Body of pancreas (tissue), 4 donors: ENCODE measurements around the gene HIF3A. TPM values are rescaled to one million over a fixed set of nuclear protein-coding genes. Genes with fewer than 3 reads are reported as not detected.
"Not testable (repeated sequence)": the region's sequence is repeated elsewhere in the genome, so short reads cannot be mapped to it uniquely, and the experiment has no call there.

Experiments
- ATAC-seq: fragments of 150-250 bp; one replicate; pipeline ENCODE4 v1.9.1; 2016
- DNase-seq, 4 donors: peaks; one replicate each; pipeline ENCODE4 v3.0.0-alpha.2; 2019
- H3K27ac ChIP-seq, 4 donors: fragments of 200-600 bp; sonication (generic); 1 replicate in 3 of 4; 2 replicates in 1 of 4; pipeline versions ENCODE4 v1.5.1 to v1.6.1; 2016 to 2019; ENCODE audit warnings: mild to moderate bottlenecking in 1 of 4, mixed read lengths in 1 of 4, moderate library complexity in 1 of 4
- H3K27me3 ChIP-seq, 2 donors: fragments of 200-600 bp; sonication (generic); one replicate each; pipeline ENCODE4 v1.6.0; 2016; ENCODE audit warnings: mild to moderate bottlenecking in 1 of 2
- H3K36me3 ChIP-seq, 2 donors: fragments of 200-600 bp; sonication (generic); replicated peaks in 1 of 2; 2 replicates each; pipeline ENCODE4 v1.5.1; 2016; ENCODE audit warnings: low read depth in 2 of 2; ENCODE audit not compliant: insufficient read depth in 1 of 2
- H3K4me1 ChIP-seq: fragments of 200-600 bp; sonication (generic); one replicate; pipeline ENCODE4 v1.6.0; 2016
- H3K4me3 ChIP-seq, 2 donors: fragments of 200-600 bp; sonication (generic); 1 replicate in 1 of 2; 2 replicates in 1 of 2; pipeline ENCODE4 v1.5.1; 2016 to 2019
- H3K9me3 ChIP-seq, 3 donors: fragments of 200-600 bp; sonication (generic); 1 replicate in 2 of 3; 2 replicates in 1 of 3; pipeline ENCODE4 v1.5.1; 2016
- POLR2A ChIP-seq, 3 donors: fragments of 450-650 bp; IDR thresholded peaks; one replicate each; pipeline ENCODE4 v1.6.1; 2016; ENCODE audit warnings: antibody characterized with exemption in 3 of 3, mild to moderate bottlenecking in 2 of 3
- WGBS, 2 donors: methylation state at CpG; one replicate each; pipeline ENCODE4 v1.1.5; 2017; 5-methylcytosine and 5-hydroxymethylcytosine counted together
- intact Hi-C: fragments of 100-400 bp; cut with DNase I; formaldehyde crosslinking; loops from one replicate; pipeline ENCODE4 v1.15.1; 2023
- total RNA-seq, 2 donors: library from RNA; depleted of rRNA; stranded (reverse); fragments of >200 nt; gene quantifications; one replicate each; pipeline ENCODE4 v1.1.0, GENCODE V29; 2016
- TF ChIP-seq, protein P1 (sequence below), 7 experiments: fragments of 450-650 bp in 4 of 7; fragments of 200-600 bp in 3 of 7; sonication (generic) in 3 of 7; IDR thresholded peaks; one replicate each; pipeline ENCODE4 v1.5.1; 2016 to 2019; ENCODE audit warnings: antibody characterized with exemption in 7 of 7

HIF3A gene
- total RNA-seq, 2 donors from 2014 or later, result 24.4 to 63.3 TPM

DNA sequence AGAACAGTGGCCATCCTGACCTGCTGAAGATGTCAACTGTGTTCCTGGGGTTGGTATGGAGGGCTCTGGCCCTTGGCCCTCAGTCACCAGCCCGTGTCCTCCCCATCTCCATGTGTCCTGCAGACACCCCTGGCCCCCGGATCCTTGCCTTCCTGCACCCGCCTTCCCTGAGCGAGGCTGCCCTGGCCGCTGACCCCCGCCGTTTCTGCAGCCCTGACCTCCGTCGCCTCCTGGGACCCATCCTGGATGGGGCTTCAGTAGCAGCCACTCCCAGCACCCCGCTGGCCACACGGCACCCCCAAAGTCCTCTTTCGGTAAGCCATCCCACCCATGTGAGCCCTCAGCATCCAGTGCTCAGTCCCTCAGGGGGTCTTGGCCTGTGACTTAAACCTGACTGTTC, 24.8 kb downstream of the HIF3A start:
- H3K4me3 ChIP-seq, result no peak overlapping the region
- H3K9me3 ChIP-seq, result no peaks in the 10 kb centered on the region
- ATAC-seq (no peak), DNase-seq (no peak)
- no peaks in the 10 kb centered on the region for H3K36me3 ChIP-seq
- no peak for TF ChIP-seq POLR2A (IDR thresholded peaks at IDR 0.05)
- TF ChIP-seq, protein P1, sequence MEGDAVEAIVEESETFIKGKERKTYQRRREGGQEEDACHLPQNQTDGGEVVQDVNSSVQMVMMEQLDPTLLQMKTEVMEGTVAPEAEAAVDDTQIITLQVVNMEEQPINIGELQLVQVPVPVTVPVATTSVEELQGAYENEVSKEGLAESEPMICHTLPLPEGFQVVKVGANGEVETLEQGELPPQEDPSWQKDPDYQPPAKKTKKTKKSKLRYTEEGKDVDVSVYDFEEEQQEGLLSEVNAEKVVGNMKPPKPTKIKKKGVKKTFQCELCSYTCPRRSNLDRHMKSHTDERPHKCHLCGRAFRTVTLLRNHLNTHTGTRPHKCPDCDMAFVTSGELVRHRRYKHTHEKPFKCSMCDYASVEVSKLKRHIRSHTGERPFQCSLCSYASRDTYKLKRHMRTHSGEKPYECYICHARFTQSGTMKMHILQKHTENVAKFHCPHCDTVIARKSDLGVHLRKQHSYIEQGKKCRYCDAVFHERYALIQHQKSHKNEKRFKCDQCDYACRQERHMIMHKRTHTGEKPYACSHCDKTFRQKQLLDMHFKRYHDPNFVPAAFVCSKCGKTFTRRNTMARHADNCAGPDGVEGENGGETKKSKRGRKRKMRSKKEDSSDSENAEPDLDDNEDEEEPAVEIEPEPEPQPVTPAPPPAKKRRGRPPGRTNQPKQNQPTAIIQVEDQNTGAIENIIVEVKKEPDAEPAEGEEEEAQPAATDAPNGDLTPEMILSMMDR (IDR thresholded peaks at IDR 0.05), result no peak
- H3K27me3 ChIP-seq, result no peaks in the 10 kb centered on the region
- H3K4me1 ChIP-seq, result no peaks in the 10 kb centered on the region
- intact Hi-C loops, result no loop called here
- H3K27ac ChIP-seq, result no peak overlapping the region
- 87 to 94% methylated on average over 12 of the region's 12 CpGs for WGBS, 2 donors

DNA sequence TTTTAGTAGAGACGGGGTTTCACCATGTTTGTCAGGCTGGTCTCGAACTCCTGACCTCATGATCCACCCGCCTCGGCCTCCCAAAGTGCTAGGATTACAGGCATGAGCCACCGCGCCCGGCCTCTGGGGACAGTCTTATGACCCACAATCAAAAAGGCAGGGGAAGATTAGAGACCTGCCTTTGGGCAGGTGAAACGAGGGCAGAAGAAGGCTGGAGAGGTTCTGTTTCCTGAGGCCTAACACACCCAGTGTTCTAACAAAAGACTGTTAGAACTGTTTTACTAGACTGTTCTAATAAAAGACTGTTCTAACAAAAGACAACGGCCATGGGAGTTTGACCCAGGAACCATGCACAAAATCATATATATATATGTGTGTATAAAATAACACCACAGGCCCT, 26.4 kb downstream of the HIF3A start:
- H3K27me3 ChIP-seq, H3K27ac ChIP-seq, H3K36me3 ChIP-seq, H3K4me1 ChIP-seq, DNase-seq, ATAC-seq, intact Hi-C loops, H3K4me3 ChIP-seq, H3K9me3 ChIP-seq: not testable (repeated sequence)
- 88% methylated on average over 9 of the region's 9 CpGs for WGBS, 2 donors

DNA sequence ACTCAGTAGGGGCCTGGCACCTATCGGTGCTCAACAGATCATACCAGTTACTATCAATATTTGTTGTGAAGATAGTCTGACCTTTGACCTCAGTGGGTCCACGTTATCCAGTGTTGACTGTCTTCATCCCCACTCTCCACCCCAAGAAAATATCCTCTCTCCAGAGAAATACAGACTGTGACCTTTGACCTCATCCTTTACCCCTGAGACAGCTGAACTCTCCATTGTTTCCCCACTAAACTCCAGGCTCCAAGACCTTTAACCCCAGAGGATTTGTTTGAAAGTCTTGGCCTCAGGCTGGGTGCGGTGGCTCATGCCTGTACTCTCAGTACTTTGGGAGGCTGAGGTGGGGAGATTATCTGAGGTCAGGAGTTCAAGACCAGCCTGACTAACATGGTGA, 27.4 kb downstream of the HIF3A start:
- ATAC-seq (no peak), DNase-seq (no peak)
- intact Hi-C loops, result no loop called here
- Histone ChIP-seq H3K27ac (no peak overlapping the region), H3K4me1 (no peaks in the 10 kb centered on the region), H3K9me3 (no peaks in the 10 kb centered on the region), H3K27me3 (no peaks in the 10 kb centered on the region), H3K36me3 (no peaks in the 10 kb centered on the region), H3K4me3 (no peak overlapping the region)
- TF ChIP-seq, protein P1 (IDR thresholded peaks at IDR 0.05), result no peak
- TF ChIP-seq POLR2A (IDR thresholded peaks at IDR 0.05), result no peak
- 68 to 80% methylated on average over 3 of the region's 3 CpGs for WGBS, 2 donors

DNA sequence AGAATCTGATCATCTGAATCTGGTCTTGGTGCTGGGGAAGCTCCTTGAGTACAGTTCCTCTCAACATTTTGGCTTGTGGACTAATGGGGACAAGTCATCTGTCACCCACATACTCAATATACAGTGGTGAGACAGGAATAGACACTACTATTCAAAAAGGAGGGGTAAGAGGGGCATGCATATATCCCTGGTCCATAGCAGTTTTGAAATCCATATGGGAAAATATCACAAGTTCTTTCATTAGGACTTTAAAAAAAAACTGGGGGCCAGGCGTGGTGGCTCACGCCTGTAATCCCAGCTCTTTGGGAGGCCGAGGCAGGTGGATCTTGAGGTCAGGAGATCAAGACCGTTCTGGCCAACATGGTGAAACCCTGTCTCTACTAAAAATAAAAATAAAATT, 29.8 kb downstream of the HIF3A start:
- no peaks in the 10 kb centered on the region for H3K4me1 ChIP-seq
- H3K4me3 ChIP-seq, result no peak overlapping the region
- intact Hi-C loops, result no loop called here
- no peaks in the 10 kb centered on the region for H3K9me3 ChIP-seq
- H3K27me3 ChIP-seq, result no peaks in the 10 kb centered on the region
- ATAC-seq (no peak), DNase-seq (no peak)
- H3K27ac ChIP-seq, result no peak overlapping the region
- no peaks in the 10 kb centered on the region for H3K36me3 ChIP-seq
- TF ChIP-seq, protein P1 (IDR thresholded peaks at IDR 0.05), result no peak
- TF ChIP-seq POLR2A (IDR thresholded peaks at IDR 0.05), result no peak
- WGBS, 2 donors, result 89% methylated on average over 4 of the region's 4 CpGs

DNA sequence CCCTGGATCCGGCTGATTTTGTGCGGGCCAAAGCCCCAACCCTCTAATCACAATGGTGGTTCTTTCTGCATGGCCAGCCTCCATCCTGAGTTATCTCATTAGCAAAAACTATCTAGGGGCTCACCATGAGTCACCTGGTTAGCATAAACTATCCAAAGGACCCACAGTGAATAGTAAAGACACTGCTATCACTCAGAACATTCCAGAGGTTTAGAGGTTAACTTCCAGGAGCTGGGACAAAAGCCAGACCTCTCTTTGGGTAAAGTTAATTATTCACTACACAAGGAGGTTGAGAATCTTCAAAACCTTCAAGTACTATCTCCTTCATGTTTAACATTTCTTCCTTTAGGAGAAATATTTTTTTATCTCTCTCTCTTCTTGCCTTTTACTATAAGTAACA, 31.2 kb downstream of the HIF3A start:
- Histone ChIP-seq H3K9me3 (no peaks in the 10 kb centered on the region), H3K27me3 (no peaks in the 10 kb centered on the region), H3K4me3 (no peak overlapping the region), H3K27ac (no peak overlapping the region), H3K36me3 (no peaks in the 10 kb centered on the region), H3K4me1 (no peaks in the 10 kb centered on the region)
- ATAC-seq, result no peak
- intact Hi-C loops, result no loop called here
- WGBS, 2 donors, result 93 to 100% methylated on average over 2 of the region's 2 CpGs
- TF ChIP-seq, protein P1 (IDR thresholded peaks at IDR 0.05), result no peak
- no peak for TF ChIP-seq POLR2A (IDR thresholded peaks at IDR 0.05)
- DNase-seq, result no peak
